SK-N-SH treated with all-trans-retinoic acid at 6 μM for 48 hours (cell line): ENCODE results near the gene ILRUN.

Experiments
- ATAC-seq: fragments of 200-7000 bp; cut with Tn5 transposase; 3 replicates; pipeline ENCODE4 v1.9.1; 2020; ENCODE audit warnings: mild to moderate bottlenecking, moderate library complexity
- ARNTL ChIP-seq: fragments of 450-650 bp; formaldehyde crosslinking; IDR thresholded peaks from 2 replicates; pipeline ENCODE4 v1.5.0; 2020; ENCODE audit warnings: low read depth, mild to moderate bottlenecking, moderate library complexity, borderline replicate concordance
- CREB5 ChIP-seq: fragments of 250-450 bp; sonication (Bioruptor Pico); IDR thresholded peaks from 2 replicates; pipeline ENCODE4 v1.5.1; 2020; ENCODE audit warnings: low read depth, mild to moderate bottlenecking, moderate library complexity
- CSDC2 ChIP-seq: fragments of 250-450 bp; sonication (Bioruptor Pico); IDR thresholded peaks from 2 replicates; pipeline ENCODE4 v1.5.0; 2020; ENCODE audit warnings: mild to moderate bottlenecking, moderate library complexity
- CSRNP3 ChIP-seq: fragments of 250-450 bp; sonication (Bioruptor Pico); IDR thresholded peaks from 2 replicates; pipeline ENCODE4 v1.5.1; 2021; ENCODE audit warnings: mild to moderate bottlenecking, moderate library complexity
- ESRRG ChIP-seq: fragments of 250-450 bp; sonication (Bioruptor Pico); IDR thresholded peaks from 2 replicates; pipeline ENCODE4 v1.6.1; 2021; ENCODE audit warnings: mild to moderate bottlenecking
- GLIS3 ChIP-seq: fragments of 250-450 bp; sonication (Bioruptor Pico); IDR thresholded peaks from 2 replicates; pipeline ENCODE4 v1.5.0; 2020; ENCODE audit warnings: mild to moderate bottlenecking, moderate library complexity
- OSR1 ChIP-seq: fragments of 250-450 bp; sonication (Bioruptor Pico); IDR thresholded peaks from 2 replicates; pipeline ENCODE4 v1.8.0; 2022; ENCODE audit warnings: moderate library complexity, mild to moderate bottlenecking, inconsistent platforms
- PATZ1 ChIP-seq: fragments of 250-450 bp; sonication (Bioruptor Pico); IDR thresholded peaks from 2 replicates; pipeline ENCODE4 v1.8.0; 2020; ENCODE audit warnings: mild to moderate bottlenecking, moderate library complexity, borderline replicate concordance
- POU6F1 ChIP-seq: fragments of 250-450 bp; sonication (Bioruptor Pico); IDR thresholded peaks from 2 replicates; pipeline ENCODE4 v1.8.0; 2021; ENCODE audit warnings: low read depth, mild to moderate bottlenecking, moderate library complexity, borderline replicate concordance
- PPARA ChIP-seq: fragments of 250-450 bp; sonication (Bioruptor Pico); IDR thresholded peaks from 2 replicates; pipeline ENCODE4 v1.5.0; 2020; ENCODE audit warnings: mild to moderate bottlenecking, borderline replicate concordance
- RARB ChIP-seq: fragments of 250-450 bp; sonication (Bioruptor Pico); IDR thresholded peaks from 2 replicates; pipeline ENCODE4 v1.8.0; 2021; ENCODE audit warnings: mild to moderate bottlenecking, moderate library complexity
- TCF4 ChIP-seq: fragments of 250-450 bp; sonication (Bioruptor Pico); IDR thresholded peaks from 2 replicates; pipeline ENCODE4 v1.8.0; 2021; ENCODE audit warnings: mild to moderate bottlenecking, moderate library complexity, borderline replicate concordance
- TSHZ2 ChIP-seq: fragments of 250-450 bp; sonication (Bioruptor Pico); IDR thresholded peaks from 2 replicates; pipeline ENCODE4 v1.5.0; 2020; ENCODE audit warnings: mild to moderate bottlenecking, moderate library complexity
- ZC3H10 ChIP-seq: fragments of 250-450 bp; sonication (Bioruptor Pico); IDR thresholded peaks from 2 replicates; pipeline ENCODE4 v1.5.1; 2021; ENCODE audit warnings: mild to moderate bottlenecking, moderate library complexity
- ZFP3 ChIP-seq: fragments of 250-450 bp; sonication (Bioruptor Pico); IDR thresholded peaks from 2 replicates; pipeline ENCODE4 v1.5.0; 2020; ENCODE audit warnings: mild to moderate bottlenecking, moderate library complexity
- ZFP30 ChIP-seq: fragments of 450-650 bp; formaldehyde crosslinking; IDR thresholded peaks from 2 replicates; pipeline ENCODE4 v1.5.0; 2022; ENCODE audit warnings: mild to moderate bottlenecking, moderate library complexity
- ZNF565 ChIP-seq: fragments of 450-650 bp; formaldehyde crosslinking; conservative IDR thresholded peaks from 2 replicates; pipeline ENCODE4 v1.5.0; 2020; ENCODE audit warnings: low read depth, mild to moderate bottlenecking, moderate library complexity
- ZNF70 ChIP-seq: fragments of 450-650 bp; formaldehyde crosslinking; IDR thresholded peaks from 2 replicates; pipeline ENCODE4 v1.5.0; 2020; ENCODE audit warnings: mild to moderate bottlenecking, moderate library complexity
- ZNF8 ChIP-seq: fragments of 450-650 bp; formaldehyde crosslinking; IDR thresholded peaks from 2 replicates; pipeline ENCODE4 v1.5.0; 2020; ENCODE audit warnings: mild to moderate bottlenecking, moderate library complexity

The ILRUN gene

GRCh38 chr6:34663371-34663770 lies 33.2 kb downstream of the ILRUN start:
- no peak for ATAC-seq

GRCh38 chr6:34661357-34661756 lies 35.2 kb downstream of the ILRUN start:
- ATAC-seq, result no peak
- TF ChIP-seq ZFP30 (CRISPR knock-in tag) (no peak), CREB5 (CRISPR knock-in tag) (no peak), ZNF565 (no peak), ZNF8 (CRISPR knock-in tag) (no peak), CSDC2 (CRISPR knock-in tag) (no peak), OSR1 (no peak)

More at GRCh38 chr6:34663371-34663770, 33.2 kb downstream of the ILRUN start:
- TF ChIP-seq CREB5 (CRISPR knock-in tag) (no peak), GLIS3 (CRISPR knock-in tag) (no peak), PPARA (CRISPR knock-in tag) (no peak), ZFP30 (CRISPR knock-in tag) (no peak), TSHZ2 (CRISPR knock-in tag) (no peak), ZNF565 (no peak), ZC3H10 (CRISPR knock-in tag) (no peak), ZNF70 (CRISPR knock-in tag) (no peak), ZFP3 (CRISPR knock-in tag) (no peak), POU6F1 (no peak), PATZ1 (no peak), ESRRG (CRISPR knock-in tag) (no peak)

- no peak for ATAC-seq
- TF ChIP-seq ZNF565 (no peak), POU6F1 (no peak), OSR1 (no peak), TSHZ2 (CRISPR knock-in tag) (no peak), TCF4 (CRISPR knock-in tag) (no peak), RARB (no peak), CSDC2 (CRISPR knock-in tag) (no peak), ESRRG (CRISPR knock-in tag) (no peak), ARNTL (CRISPR knock-in tag) (no peak), CSRNP3 (CRISPR knock-in tag) (no peak), ZNF8 (CRISPR knock-in tag) (no peak)
Observed at GRCh38 chr6:34658605-34659265, 37.8 kb downstream of the ILRUN start.
